GM12873 (cell line): ENCODE results near the gene OMP.

ENCODE experiments used
- TF ChIP-seq, protein P1 (sequence below): IDR thresholded peaks from 2 replicates; pipeline ENCODE4 v1.5.1; 2012; ENCODE audit warnings: low read depth, mild to moderate bottlenecking, moderate library complexity, low read length, control low read depth; ENCODE audit not compliant: insufficient read depth; ENCODE audit errors: missing control alignments

OMP gene

DNA sequence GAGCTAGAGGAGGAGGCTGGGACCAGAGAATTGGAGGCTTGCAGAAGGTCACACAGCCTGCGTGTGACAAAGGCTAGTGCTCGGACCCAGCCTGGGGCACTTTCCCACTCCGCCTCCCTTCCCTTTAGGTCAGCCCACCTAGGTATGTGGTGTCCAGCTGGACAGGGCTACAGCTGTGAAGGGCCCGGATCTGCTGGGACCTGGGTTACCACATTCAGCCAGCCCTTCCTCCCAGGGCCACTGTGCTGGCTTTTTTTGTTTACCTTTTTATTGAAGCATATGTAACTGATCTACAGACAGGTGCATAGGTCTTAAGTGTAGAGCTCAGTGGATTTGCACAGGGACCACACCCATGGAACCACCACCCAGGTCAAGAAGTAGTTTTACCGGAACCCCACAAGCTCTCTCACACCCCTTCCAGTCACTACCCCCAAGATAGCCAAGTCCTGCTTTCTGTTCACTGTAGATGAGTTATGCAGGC is 27.2 kb upstream of the OMP start:
- TF ChIP-seq, protein P1, sequence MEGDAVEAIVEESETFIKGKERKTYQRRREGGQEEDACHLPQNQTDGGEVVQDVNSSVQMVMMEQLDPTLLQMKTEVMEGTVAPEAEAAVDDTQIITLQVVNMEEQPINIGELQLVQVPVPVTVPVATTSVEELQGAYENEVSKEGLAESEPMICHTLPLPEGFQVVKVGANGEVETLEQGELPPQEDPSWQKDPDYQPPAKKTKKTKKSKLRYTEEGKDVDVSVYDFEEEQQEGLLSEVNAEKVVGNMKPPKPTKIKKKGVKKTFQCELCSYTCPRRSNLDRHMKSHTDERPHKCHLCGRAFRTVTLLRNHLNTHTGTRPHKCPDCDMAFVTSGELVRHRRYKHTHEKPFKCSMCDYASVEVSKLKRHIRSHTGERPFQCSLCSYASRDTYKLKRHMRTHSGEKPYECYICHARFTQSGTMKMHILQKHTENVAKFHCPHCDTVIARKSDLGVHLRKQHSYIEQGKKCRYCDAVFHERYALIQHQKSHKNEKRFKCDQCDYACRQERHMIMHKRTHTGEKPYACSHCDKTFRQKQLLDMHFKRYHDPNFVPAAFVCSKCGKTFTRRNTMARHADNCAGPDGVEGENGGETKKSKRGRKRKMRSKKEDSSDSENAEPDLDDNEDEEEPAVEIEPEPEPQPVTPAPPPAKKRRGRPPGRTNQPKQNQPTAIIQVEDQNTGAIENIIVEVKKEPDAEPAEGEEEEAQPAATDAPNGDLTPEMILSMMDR: no peak

DNA sequence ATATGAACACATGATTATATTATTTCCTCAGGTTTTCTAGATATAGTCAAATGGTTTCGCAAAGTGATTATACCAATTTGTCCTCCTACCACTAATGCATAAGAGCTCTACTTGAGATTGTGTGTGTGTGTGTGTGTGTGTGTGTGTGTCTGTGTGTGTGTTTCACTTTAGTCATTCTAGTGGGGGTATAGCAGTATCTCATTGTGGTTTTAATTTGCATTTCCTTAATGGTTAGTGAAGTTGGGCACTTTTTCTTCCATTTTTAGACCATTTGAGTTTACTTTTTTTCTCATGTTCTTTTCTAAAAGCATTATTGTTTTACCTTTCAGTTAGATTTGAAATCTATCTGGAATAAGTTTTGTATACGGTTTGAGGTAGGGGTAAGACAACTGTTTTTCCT is 23.0 kb upstream of the OMP start:
- TF ChIP-seq, protein P1: no peak

DNA sequence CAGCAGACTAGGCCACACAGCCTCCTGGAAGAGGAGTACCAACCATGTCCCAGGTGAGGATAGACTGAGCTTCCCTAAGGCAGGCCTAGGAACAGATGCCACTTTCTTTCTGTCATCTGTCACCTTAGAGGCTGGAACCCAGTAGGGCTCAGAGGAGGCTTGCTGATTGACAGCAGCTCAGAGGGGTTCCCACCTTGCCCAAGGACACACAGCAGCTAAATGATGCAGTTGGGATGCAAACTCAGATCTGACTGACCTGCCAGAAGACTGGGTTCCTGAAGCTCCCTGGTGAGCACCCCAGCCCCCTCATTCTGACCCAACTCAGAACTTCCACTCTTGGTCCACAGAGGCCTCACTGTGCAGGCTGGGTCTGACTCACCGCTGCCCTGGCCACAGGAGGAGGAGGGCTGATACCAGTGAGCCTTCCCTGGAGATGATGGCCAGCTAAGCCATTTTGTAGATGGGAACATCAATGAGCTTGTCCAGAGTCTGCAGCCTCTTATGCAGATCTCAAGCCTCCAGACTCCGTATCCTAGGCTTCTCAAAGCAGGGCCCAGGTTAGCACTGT is 21.9 kb upstream of the OMP start:
- TF ChIP-seq, protein P1: no peak

DNA sequence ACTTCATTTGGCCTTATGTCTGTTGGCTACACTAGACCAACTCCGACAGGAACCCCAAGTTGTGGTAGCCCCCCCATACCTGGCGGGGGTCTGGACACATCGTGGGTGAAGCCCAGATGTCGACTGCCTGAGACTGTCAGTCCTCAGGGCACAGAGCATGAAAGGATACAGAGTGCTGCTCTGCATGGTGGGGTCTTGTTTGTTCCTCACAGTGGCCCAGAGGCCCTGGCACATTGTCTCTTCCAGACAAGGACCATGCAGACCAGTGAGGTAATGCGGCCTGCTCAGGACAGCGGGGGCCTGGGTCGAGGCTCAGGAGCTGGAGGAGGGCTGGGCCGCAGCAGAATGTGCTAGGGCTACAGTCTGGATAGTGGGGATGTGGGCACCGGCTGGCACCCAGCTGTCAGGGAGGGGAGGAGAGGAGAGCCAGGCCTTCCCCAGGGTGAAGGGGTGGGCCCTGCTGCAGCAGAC is 21.2 kb upstream of the OMP start:
- TF ChIP-seq, protein P1: no peak

DNA sequence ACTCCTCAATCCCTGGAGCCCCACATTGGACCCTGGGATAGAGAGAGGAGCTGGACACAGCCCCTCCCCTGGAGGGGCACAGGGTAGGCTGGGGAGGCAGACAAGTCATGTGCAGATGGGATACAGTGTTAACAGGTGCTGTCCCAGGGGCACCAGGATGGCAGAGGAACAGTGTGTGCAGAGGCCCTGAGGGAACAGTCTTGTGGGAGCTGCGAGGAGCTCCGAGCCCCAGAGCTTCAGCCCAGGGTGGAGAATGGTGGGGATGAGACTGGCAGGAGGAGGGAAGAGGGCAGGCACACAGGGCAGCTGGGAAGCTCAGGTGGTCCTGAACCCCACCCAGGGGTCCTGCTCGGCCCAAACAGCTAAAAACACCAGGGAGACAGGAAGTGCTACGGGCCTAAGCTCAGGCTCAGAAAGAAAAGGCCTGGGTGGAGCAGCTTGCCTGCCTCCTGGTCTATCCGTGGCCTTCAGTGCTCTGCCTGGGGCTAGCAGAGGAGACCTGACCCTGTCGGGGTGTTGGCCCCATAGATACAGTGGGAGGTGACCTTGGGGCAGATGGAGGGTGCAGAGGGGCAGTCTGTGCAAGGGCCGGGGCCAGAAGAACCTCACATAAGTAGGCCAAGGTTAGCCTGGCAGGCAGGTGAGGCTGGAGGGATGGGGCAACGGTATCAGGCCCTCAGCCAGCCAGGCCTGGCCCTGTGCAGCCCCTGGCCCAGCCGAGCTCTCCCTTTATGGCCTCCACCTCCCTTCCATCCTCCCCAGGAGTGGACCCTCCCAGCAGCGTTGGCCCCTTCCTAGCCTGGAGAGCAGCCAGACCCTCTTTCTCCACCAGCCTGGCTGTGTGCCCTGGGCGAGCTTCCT is 20.4 kb upstream of the OMP start:
- TF ChIP-seq, protein P1: no peak

DNA sequence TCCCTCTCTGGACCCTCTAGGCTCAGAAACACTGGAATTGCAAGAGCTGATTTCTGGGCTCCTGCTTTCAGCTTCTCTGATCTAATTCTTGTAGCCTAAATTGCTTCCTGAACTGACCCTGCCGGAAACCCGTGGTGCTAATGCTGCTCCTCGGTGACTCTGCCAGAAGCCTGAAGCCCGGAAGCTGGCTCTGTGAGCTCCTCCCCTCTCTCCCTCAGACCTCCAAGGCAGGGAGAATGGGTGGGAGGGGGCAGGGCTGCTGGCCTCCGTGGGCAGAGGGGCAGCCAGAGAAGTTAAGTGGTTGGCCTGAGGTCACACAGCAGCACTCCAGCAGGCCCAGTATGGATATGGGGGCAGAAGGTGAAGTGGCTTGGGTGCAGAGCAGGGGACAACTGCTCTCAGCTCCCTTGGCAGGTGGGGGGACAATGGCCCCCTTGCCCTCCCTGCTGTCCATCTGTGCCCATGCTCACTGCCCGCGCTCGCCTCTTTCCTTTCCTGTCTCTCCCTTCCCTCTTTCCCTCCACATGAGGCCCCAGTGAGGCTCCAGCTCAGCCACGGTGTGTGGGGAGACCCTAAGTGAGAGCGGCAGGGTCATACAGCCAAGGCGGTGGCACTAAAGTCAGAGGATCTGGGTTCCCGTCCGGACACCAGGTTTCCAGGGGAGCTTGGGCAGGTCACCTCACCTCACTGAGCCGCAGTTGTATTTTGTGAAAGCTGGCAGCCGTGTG is 19.6 kb upstream of the OMP start:
- TF ChIP-seq, protein P1: no peak

DNA sequence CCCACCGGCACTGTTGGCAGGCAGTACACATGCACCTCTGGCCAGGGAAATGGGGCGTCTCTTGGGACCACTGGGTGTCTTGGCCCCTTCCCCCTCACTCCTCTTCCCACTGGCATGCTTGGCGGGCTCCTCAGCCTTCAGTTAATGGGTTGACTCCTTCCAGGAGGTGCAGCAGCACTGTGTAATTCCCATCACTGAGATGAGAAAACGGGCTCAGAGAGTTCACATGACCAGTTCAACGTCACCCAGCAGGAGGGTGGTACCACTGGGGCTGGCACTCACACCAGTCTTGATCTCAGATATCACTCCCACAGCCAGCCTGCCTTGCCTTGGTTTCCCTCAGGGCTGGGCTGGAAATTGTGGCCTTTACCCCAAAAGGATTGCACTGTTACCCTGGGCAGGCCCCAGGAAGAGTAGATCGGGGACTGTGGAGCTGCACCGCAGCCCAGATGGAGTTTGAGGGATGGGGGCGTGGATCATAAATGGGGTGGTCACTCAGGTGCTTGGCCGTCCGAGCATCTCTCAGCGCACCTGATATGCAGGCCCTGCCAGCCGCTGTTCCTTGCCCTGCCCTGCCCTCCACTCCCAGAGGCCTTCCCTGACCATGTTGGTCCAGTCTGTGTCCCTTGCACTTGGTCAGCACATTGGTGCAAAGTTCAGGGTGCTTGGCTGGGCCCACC is 18.9 kb upstream of the OMP start:
- TF ChIP-seq, protein P1: no peak
